AG09309 (cell line): ENCODE results near the gene INTS11.
A peak's percentile ranks its signal among the peaks of the same experiment; 100 is the strongest.

ENCODE experiments used
- DNase-seq: peaks from one replicate; pipeline ENCODE4 v3.0.0-alpha.2; 2010; ENCODE audit warnings: low read depth
- H3K4me3 ChIP-seq: 2 replicates; pipeline ENCODE4 v1.5.1; 2011; ENCODE audit warnings: mild to moderate bottlenecking, low read depth, low read length, moderate library complexity; ENCODE audit not compliant: control insufficient read depth
- CTCF ChIP-seq: IDR thresholded peaks from 2 replicates; pipeline ENCODE4 v1.5.1; 2011; ENCODE audit warnings: mild to moderate bottlenecking, low read depth, low read length, inconsistent platforms; ENCODE audit not compliant: insufficient read depth, control insufficient read depth; ENCODE audit errors: missing control alignments

The INTS11 gene

DNA sequence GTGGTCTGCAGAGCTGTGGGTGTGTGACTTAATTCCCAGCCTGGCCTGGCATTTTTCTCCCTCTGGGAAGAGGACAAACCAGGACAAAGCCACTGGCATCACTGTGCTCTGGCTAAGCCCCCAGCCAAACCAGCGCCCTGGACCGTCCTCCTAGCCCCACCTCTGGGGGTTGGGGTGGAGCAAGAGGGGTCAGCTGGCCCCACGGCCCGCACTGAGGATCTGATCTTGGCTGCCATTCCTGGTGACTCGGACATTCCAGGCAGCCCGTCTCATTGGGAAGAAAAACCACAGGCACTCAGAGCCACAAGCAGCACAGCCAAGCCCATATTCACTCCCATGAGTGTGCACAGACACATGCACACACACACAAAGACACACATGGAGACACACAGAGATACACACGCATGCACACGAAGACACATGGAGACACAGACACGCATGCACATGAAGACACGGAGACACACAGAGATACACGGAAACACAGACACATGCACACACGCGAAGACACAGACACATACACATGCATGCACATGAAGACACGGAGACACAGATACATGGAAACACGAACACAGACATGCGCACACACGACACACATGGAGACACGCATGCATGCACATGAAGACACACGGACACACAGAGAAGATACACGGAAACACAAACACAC lies 36.2 kb upstream of the INTS11 start:
- TF ChIP-seq CTCF: no peak
- peak overlapping the region; percentile 44 for H3K4me3 ChIP-seq
- peak; percentile 79 for DNase-seq

DNA sequence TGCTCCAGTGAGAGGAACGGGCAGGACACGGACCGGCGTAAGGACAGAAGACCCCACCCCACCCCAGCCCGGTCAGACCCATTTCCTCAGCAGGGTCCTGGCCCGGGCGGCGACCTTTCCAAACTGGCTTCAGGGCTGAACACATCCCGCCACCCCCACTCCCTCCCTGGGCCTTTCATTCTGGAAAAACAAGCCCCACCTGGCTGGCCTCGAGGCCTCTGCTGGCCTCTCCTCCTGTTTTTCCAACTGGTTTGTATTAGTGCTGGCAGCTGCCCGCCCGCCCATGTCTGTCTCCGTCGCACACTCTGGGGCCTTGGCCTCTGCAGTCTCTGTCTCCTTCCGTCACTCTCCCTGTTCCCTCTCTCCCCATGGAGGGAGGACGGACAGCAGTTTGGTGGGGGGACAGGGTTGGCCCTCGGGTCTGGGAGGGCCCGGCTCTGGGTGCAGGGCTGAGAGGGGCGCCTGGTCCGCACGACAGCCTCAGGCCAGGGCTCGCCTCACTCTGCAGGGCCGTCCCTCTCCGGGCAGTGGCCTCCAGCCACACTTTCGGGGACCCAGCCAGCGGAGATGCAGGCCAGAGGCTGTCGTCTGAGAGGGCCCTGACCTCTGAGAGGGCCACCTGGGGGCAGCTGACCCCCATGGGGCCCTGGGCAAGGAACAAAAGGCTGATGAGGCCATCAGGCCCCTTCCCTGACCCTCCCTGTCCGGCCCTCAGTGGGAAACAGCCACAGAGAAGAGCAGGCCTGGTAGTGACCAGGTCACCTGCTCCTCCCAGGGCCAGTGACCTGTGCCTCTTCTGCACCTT lies 35.4 kb upstream of the INTS11 start:
- TF ChIP-seq CTCF: no peak
- H3K4me3 ChIP-seq: peak overlapping the region; percentile 38
- DNase-seq: peak; percentile 70

DNA sequence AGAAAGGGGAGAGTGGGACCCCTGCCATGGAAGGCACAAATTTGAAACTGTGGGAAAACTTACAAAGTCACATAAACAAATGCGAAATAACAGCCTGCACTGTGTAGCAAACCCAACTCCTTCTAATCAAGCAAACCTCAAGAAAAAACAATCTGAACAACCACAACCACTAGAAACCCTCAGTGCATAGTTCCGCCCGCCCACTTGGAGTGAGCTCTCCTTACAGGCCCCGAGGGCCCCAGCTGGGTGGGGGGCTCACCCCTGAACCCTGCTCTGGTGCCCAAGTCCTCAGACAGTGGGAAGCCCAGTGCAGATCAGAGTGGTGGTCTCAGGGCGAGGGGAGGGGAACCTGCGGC lies 34.8 kb upstream of the INTS11 start:
- no peak for TF ChIP-seq CTCF
- peak overlapping the region; percentile 38 for H3K4me3 ChIP-seq
- no peak for DNase-seq

- H3K4me3 ChIP-seq: peak within 1 kb of the TSS; percentile 95
- peak; percentile 64 for DNase-seq
- no peak for TF ChIP-seq CTCF
Measured at GRCh38 chr1:1358433-1359271, 34.2 kb upstream of the INTS11 start, which contains the start of gene MXRA8. Gene MXRA8, minus strand, starts transcription at chr1:1358555. Its CDS starts 51 bp downstream, at chr1:1358504.

GRCh38 chr1:1357871-1358432 lies 33.5 kb upstream of the INTS11 start:
- TF ChIP-seq CTCF: no peak
- DNase-seq: no peak
- peak overlapping the region; percentile 95 for H3K4me3 ChIP-seq

- DNase-seq: no peak
- TF ChIP-seq CTCF: no peak
- H3K4me3 ChIP-seq: peak overlapping the region; percentile 95
Measured at GRCh38 chr1:1356796-1357401, 32.4 kb upstream of the INTS11 start.
